ENCODE data around the gene EZH1.

EZH1 gene

DNA sequence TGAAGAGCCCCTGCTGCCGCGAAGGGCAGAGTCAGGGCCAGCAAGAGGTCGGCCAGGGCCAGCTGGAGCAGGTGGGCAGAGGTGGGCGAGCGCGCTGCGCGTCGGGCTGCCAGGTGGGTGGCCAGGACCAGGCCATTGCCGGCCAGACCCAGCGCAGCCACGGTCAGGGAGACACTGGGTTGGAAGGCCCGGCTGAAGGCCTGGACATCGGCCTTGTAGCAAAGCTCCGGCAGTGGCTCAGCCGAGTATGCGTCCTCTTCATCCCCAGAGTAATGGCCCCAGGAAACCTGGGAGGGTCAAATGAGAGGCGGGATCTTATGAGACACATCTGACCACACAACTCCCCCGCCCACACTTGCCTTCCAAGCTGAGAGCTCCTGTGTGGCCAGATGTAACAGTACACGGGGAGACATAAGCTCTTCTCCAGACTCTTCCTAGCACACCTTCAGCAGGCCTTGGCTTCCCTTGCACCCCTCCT is 64.5 kb downstream of the EZH1 start:
- TF ChIP-seq, protein P1, sequence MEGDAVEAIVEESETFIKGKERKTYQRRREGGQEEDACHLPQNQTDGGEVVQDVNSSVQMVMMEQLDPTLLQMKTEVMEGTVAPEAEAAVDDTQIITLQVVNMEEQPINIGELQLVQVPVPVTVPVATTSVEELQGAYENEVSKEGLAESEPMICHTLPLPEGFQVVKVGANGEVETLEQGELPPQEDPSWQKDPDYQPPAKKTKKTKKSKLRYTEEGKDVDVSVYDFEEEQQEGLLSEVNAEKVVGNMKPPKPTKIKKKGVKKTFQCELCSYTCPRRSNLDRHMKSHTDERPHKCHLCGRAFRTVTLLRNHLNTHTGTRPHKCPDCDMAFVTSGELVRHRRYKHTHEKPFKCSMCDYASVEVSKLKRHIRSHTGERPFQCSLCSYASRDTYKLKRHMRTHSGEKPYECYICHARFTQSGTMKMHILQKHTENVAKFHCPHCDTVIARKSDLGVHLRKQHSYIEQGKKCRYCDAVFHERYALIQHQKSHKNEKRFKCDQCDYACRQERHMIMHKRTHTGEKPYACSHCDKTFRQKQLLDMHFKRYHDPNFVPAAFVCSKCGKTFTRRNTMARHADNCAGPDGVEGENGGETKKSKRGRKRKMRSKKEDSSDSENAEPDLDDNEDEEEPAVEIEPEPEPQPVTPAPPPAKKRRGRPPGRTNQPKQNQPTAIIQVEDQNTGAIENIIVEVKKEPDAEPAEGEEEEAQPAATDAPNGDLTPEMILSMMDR (IDR thresholded peaks at IDR 0.05): no peak
- Mint-ChIP-seq H3K4me3 (peak overlapping the region; percentile 69), H3K9me3 (no peaks in the 10 kb centered on the region), H3K36me3 (ENCODE audit: low read depth) (peaks cover 12% of the 10 kb centered on the region), H3K27me3 (ENCODE audit: low read depth, poor library complexity) (peaks cover 6% of the 10 kb centered on the region), H3K4me1 (peaks cover 72% of the 10 kb centered on the region), H3K27ac (peak overlapping the region; percentile 94)
- DNase-seq: no peak

DNA sequence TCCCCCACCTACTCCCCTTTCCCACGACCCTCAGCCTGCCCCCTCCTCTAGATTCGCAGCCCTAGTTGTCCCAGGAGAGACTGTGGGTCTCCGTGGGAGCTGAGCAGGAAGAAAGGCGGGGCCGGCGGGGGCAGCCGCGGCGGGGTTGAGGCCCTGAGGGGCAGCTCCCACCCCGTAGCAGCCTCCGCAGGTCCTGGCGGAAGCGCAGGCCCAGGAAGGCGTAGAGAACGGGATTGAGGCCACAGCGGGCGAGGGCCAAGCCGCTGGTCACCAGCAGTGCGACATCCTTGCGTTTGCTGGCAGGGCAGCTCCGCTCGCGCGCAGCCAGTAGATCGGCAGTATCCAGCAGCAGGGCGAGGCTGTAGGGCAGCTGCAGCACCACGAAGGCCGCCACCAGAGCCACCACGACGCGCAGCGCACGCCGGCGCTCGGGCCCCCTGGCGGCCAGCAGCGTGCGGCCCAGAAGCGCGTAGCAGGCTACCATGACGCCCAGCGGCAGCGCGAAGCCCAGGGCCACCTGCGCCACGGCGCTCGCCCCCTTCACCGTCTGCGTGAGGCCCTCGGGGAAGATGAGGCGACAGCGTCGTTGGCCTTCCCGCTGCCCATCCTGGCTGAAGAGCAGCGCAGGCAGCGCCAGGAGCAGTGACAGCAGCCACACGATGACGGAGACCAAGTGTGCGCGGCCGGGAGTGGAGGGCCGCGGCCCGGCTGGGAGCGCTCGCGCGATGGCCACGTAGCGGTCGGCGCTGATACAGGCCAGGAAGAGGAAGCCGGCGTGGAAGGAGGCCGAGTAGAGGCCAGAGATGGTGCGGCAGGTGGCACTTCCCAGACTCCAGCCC is 65.1 kb downstream of the EZH1 start:
- peak; percentile 83 for DNase-seq
- peaks cover 6% of the 10 kb centered on the region for H3K36me3 Mint-ChIP-seq (ENCODE audit: low read depth)
- TF ChIP-seq, protein P1 (IDR thresholded peaks at IDR 0.05): peak; percentile 86
- H3K4me3 Mint-ChIP-seq: peak overlapping the region; percentile 70
- peak overlapping the region; percentile 96 for H3K27ac Mint-ChIP-seq
- H3K9me3 Mint-ChIP-seq: no peaks in the 10 kb centered on the region
- H3K27me3 Mint-ChIP-seq (ENCODE audit: low read depth, poor library complexity): peaks cover 11% of the 10 kb centered on the region
- H3K4me1 Mint-ChIP-seq: peaks cover 73% of the 10 kb centered on the region

DNA sequence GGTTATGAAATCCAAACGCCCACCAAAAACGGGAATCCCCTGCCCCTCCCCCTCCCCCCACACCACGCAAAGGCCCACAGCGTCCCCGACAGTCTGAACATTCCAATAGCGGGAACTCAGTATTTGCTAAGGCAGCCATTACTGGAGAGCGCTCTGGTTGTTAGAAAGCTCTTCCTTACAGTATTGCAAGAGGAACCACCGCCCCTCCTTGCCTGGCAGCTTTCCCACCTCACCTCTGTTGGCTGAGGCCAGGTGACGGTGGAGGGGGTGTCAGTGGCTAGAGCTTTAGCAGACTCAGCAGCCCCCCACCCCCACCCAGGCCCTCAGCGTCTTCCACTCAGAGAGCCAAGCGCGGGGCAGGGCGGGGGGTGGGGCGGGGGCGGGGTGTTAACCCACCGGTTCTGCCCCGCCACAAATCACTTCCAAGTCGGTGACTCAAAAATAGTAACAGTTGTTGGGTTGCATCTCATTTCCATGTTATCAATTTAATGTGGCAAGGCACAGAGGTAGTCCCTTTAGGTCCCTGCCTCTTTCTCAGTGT is 65.8 kb downstream of the EZH1 start:
- DNase-seq: no peak
- TF ChIP-seq, protein P1 (IDR thresholded peaks at IDR 0.05): no peak
- H3K36me3 Mint-ChIP-seq (ENCODE audit: low read depth): peaks cover under 1% of the 10 kb centered on the region
- H3K4me3 Mint-ChIP-seq: peak overlapping the region; percentile 89
- peak overlapping the region; percentile 96 for H3K27ac Mint-ChIP-seq
- peaks cover 18% of the 10 kb centered on the region for H3K27me3 Mint-ChIP-seq (ENCODE audit: low read depth, poor library complexity)
- no peaks in the 10 kb centered on the region for H3K9me3 Mint-ChIP-seq
- H3K4me1 Mint-ChIP-seq: peaks cover 74% of the 10 kb centered on the region

DNA sequence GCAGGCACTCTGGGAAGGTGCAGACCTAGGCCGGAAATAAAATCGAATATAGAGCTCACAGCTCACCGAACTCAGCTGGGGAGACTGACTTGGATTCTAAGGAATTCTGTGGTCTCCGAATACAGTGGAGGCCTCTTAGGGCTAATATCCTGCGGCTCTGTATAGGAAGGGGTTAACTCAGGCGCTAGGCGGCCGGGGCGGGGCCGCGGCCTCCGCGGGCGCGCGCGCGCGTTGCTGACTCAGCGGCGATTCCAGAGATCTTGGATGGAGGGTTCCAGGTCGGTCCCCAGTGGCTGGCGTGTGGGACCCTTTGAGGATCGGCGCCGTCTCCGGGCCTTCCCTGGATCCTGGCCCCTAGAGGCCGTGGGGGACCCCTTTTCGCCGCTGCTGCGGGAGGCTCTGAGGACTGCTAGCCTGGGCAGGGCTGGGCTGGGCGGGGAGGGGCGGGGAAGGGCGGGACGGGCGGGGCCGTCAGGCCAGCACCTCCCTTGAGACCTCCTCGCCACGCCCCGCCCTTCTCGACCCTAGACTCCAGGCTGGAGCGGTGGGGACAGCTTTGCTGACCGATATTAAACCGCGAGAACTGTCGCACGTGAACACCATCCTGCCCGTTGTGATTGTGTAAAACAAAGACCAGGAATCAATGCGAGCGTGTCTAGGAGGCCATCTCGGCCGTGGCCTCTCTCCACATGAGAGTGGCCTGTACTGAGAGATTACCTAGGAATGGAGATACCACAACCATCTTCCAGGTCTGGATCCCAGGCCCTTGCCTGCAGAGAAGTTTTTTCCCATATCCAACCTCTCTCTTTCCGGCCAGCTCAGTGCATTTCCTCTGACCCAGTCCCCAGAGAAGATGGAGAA is 66.7 kb downstream of the EZH1 start:
- peaks cover 65% of the 10 kb centered on the region for H3K4me1 Mint-ChIP-seq
- peak overlapping the region; percentile 89 for H3K4me3 Mint-ChIP-seq
- TF ChIP-seq, protein P1 (IDR thresholded peaks at IDR 0.05): no peak
- peak overlapping the region; percentile 99 for H3K27ac Mint-ChIP-seq
- no peaks in the 10 kb centered on the region for H3K9me3 Mint-ChIP-seq
- peak; percentile 92 for DNase-seq
- H3K27me3 Mint-ChIP-seq (ENCODE audit: low read depth, poor library complexity): peaks cover 21% of the 10 kb centered on the region
- H3K36me3 Mint-ChIP-seq (ENCODE audit: low read depth): no peaks in the 10 kb centered on the region

DNA sequence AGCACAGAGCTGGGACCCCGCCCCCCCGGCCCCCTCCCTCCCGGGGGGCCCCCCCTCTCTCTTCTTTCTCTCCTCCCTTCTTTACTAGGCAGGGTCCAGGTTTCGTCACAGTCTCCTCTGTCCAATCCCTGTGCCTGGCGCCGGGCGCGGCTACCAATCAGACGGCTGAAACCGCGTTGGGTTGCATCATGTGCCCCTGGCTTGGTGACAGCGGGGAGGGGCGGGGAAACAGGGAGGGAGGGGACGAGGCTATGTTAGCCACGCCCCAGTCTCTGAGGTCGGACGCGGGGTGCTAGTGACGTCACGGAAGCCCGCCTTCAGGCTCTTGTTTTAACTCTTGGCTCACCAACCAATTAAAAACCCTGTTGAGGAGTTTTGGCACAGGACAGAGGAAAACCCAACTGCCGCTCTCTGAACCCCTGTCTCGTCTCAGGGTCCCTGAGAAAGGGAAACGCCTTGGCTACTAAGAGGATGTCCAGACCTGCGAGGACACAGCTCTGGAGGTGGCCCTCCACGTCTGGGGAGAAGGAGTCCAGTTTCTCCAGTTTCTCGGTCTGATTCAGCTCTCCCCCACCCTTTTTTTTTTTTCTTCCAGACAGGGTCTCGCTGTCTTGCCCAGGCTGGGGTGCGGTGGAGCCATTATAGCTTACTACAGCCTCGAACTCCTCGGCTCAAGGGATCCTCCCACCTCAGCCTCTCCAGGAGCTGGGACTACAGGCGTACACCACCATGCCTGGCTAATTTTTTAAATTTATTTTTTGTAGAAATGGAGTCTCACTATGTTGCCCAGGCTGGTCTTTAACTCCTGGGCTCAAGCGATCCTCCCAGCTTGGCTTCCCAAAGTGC is 67.6 kb downstream of the EZH1 start:
- peak; percentile 99 for DNase-seq
- Mint-ChIP-seq H3K27ac (peak overlapping the region; percentile 92), H3K4me1 (peaks cover 60% of the 10 kb centered on the region), H3K4me3 (peak overlapping the region; percentile 89), H3K36me3 (ENCODE audit: low read depth) (no peaks in the 10 kb centered on the region), H3K9me3 (no peaks in the 10 kb centered on the region), H3K27me3 (ENCODE audit: low read depth, poor library complexity) (peaks cover 27% of the 10 kb centered on the region)
- TF ChIP-seq, protein P1 (IDR thresholded peaks at IDR 0.05): no peak
